Left lung (tissue), 10 donors: ENCODE results near the gene CDC25C. TPM values are rescaled to one million over a fixed set of nuclear protein-coding genes. Genes with fewer than 3 reads are reported as not detected.

Experiments used
- ATAC-seq: fragments of 200-7000 bp; cut with Tn5 transposase; one replicate; pipeline ENCODE4 v1.9.1; 2020; ENCODE audit warnings: moderate library complexity
- DNase-seq, 4 donors: peaks; one replicate each; pipeline ENCODE4 v3.0.0-alpha.2; 2013 to 2020
- H3K27ac ChIP-seq, 2 donors: fragments of 200-600 bp; sonication (generic) in 1 of 2; one replicate each; pipeline versions ENCODE4 v1.5.0 to v1.8.0; 2020 to 2021
- H3K27me3 ChIP-seq, 2 donors: fragments of 200-600 bp; sonication (generic) in 1 of 2; one replicate each; pipeline versions ENCODE4 v1.5.0 to v1.8.0; 2020 to 2021
- H3K36me3 ChIP-seq, 2 donors: fragments of 200-600 bp; sonication (generic) in 1 of 2; one replicate each; pipeline versions ENCODE4 v1.5.0 to v1.8.0; 2020 to 2021
- H3K4me1 ChIP-seq, 2 donors: fragments of 200-600 bp; one replicate each; pipeline ENCODE4 v1.8.0; 2021
- H3K4me3 ChIP-seq, 2 donors: fragments of 200-600 bp; sonication (generic) in 1 of 2; one replicate each; pipeline versions ENCODE4 v1.5.0 to v1.8.0; 2020 to 2021; ENCODE audit warnings: mild to moderate bottlenecking in 1 of 2
- H3K9me3 ChIP-seq, 2 donors: fragments of 200-600 bp; sonication (generic) in 1 of 2; one replicate each; pipeline versions ENCODE4 v1.5.0 to v1.8.0; 2020 to 2021
- intact Hi-C, 2 donors: fragments of 100-400 bp; cut with DNase I; formaldehyde crosslinking; loops; one replicate each; pipeline versions ENCODE4 v1.11.2 to v1.14.2; 2022
- polyA plus RNA-seq, 6 donors: library from polyadenylated mRNA; unstranded; fragments of 120-200 nt; gene quantifications; one replicate each; pipeline ENCODE4 v1.2.1, GENCODE V29; 2013; ENCODE audit not compliant: insufficient read length in 6 of 6
- total RNA-seq, 2 donors: library from RNA; stranded (reverse); fragmentation: NEBNext Ultra II Directional; extraction: Animal tissue kit (Norgen Biotek cat#: 25700); gene quantifications; one replicate each; pipeline ENCODE4 v1.2.1, GENCODE V29; 2021
- TF ChIP-seq, protein P1 (sequence below), 2 donors: fragments of 200-600 bp; sonication (generic) in 1 of 2; IDR thresholded peaks; one replicate each; pipeline versions ENCODE4 v1.5.0 to v1.8.0; 2021; ENCODE audit warnings: antibody characterized with exemption in 2 of 2
- donor health status: DM: no; HTN: yes; CAD: no.
- donor health status: DM: no; HTN: no; CAD: no.

The CDC25C gene
- total and polyA plus RNA-seq, 8 donors, result 0.34 to 14.6 (median 7.7) TPM

DNA sequence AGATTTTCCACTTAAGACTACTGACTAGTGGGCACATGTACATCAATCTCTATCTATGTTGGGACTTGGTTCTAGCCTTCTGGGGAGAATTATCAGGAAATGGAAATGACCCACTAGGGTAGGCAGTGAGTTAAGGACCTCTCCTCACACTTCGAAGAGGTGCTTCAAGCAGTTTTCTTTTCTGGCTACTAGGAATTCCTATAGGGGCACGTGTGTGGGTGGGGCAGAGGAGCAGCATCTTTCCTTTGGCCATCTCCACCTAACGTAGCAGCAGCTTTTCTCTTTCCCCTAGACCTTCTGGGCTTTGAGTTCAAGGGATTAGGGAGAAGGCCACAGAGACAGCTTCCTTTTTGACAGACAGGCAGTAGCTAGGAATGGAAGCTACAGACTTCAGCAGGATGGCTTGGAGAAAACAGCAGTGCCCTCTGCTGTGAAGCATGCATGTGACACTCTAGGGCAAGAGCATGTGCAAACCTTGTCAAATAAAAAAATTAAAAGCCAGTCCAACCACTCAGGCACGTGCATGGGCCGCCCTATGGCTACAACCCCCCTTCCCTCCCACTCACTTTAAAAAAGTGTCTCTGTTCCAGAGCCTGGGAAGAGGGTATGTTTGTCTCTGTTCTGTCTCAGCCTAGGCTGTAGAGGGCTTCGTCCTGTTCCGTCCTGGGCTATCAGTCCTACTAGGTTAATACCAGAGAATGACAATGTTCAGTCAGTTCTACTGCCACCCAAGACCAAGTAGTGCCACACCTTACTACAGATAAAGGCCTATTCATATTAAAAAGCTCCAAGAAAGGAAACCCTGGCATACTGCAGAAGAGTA is 48.5 kb downstream of the CDC25C start:
- DNase-seq (peak in 2 of 4 donors; percentile 29 to 67), ATAC-seq (peak; percentile 98)
- H3K36me3 ChIP-seq, result peaks cover 0 to 16% of the 10 kb centered on the region in 2 donors
- H3K27me3 ChIP-seq, result no peaks in the 10 kb centered on the region
- TF ChIP-seq, protein P1, sequence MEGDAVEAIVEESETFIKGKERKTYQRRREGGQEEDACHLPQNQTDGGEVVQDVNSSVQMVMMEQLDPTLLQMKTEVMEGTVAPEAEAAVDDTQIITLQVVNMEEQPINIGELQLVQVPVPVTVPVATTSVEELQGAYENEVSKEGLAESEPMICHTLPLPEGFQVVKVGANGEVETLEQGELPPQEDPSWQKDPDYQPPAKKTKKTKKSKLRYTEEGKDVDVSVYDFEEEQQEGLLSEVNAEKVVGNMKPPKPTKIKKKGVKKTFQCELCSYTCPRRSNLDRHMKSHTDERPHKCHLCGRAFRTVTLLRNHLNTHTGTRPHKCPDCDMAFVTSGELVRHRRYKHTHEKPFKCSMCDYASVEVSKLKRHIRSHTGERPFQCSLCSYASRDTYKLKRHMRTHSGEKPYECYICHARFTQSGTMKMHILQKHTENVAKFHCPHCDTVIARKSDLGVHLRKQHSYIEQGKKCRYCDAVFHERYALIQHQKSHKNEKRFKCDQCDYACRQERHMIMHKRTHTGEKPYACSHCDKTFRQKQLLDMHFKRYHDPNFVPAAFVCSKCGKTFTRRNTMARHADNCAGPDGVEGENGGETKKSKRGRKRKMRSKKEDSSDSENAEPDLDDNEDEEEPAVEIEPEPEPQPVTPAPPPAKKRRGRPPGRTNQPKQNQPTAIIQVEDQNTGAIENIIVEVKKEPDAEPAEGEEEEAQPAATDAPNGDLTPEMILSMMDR (IDR thresholded peaks at IDR 0.05), result no peak
- no peak overlapping the region for H3K27ac ChIP-seq
- H3K4me1 ChIP-seq, result no peaks in the 10 kb centered on the region
- no peak overlapping the region for H3K4me3 ChIP-seq
- intact Hi-C loops, result no loop called here
- H3K9me3 ChIP-seq, result no peaks in the 10 kb centered on the region

GRCh38 chr5:138280915-138281314 is 50.7 kb downstream of the CDC25C start:
- Histone ChIP-seq H3K27me3 (peaks cover 0 to 2% of the 10 kb centered on the region in 2 donors), H3K4me1 (peaks cover 0 to under 1% of the 10 kb centered on the region in 2 donors), H3K4me3 (no peak overlapping the region), H3K36me3 (peaks cover 0 to 9% of the 10 kb centered on the region in 2 donors), H3K27ac (no peak overlapping the region), H3K9me3 (no peaks in the 10 kb centered on the region)
- ATAC-seq, result no peak
- no peak for DNase-seq
- TF ChIP-seq, protein P1 (IDR thresholded peaks at IDR 0.05), result no peak
- intact Hi-C loops, result no loop called here

- H3K27ac ChIP-seq, result no peak overlapping the region
- H3K4me1 ChIP-seq, result peaks cover 8% of the 10 kb centered on the region in 2 donors
- intact Hi-C loops, result no loop called here
- ATAC-seq (peak; percentile 88), DNase-seq (no peak)
- H3K9me3 ChIP-seq, result no peaks in the 10 kb centered on the region
- no peak overlapping the region for H3K4me3 ChIP-seq
- H3K36me3 ChIP-seq, result no peaks in the 10 kb centered on the region
- peaks cover 6 to 33% of the 10 kb centered on the region in 2 donors for H3K27me3 ChIP-seq
- TF ChIP-seq, protein P1 (IDR thresholded peaks at IDR 0.05), result no peak
Observed at GRCh38 chr5:138276402-138277054, 55.1 kb downstream of the CDC25C start.

DNA sequence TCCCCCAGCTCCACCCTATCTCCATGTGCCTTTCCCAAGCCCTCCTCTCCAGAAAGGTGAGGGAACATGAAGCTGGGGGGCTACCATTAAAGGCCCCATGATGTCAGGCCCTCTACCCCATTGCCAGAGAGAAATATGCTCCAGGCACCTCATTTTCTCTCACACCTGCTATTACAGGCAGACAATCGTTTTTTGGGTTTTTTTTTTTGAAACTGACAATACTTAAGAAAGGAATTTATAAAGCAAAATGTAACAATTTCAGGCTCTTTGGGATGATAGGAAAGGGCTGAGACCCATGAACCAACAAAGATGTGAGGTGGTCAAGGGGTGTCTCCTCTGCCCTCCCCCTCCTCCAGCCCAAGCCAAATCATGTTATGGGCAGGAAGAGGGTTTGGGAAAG is 55.7 kb downstream of the CDC25C start:
- H3K4me1 ChIP-seq, result peaks cover 8% of the 10 kb centered on the region in 2 donors
- no peak overlapping the region for H3K27ac ChIP-seq
- ATAC-seq (no peak), DNase-seq (no peak)
- TF ChIP-seq, protein P1 (IDR thresholded peaks at IDR 0.05), result no peak
- intact Hi-C loops, result no loop called here
- H3K27me3 ChIP-seq, result peaks cover 6 to 33% of the 10 kb centered on the region in 2 donors
- H3K9me3 ChIP-seq, result no peaks in the 10 kb centered on the region
- H3K4me3 ChIP-seq, result no peak overlapping the region
- no peaks in the 10 kb centered on the region for H3K36me3 ChIP-seq

DNA sequence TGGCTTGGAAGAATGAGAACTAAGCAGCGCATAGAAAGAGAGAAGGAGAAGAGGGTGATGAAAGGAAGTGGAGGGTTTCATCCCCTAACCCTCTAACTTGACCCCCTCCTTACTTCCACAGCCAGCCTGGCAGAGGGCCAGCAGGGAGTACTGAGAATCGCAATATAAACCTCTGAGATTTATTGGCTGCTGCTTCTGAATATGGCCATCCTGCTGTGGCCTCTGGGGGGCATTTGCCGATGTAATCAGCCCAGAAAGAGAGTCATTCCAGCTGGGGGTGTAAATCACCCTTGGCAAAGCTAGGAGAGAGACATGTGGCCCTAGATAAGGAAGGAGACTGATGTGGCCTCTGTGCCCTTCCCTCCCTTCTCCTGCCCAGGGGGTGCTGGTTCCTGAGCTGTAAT is 56.2 kb downstream of the CDC25C start:
- peak in 1 of 4 donors; percentile 10 for DNase-seq
- no peak overlapping the region for H3K27ac ChIP-seq
- TF ChIP-seq, protein P1 (IDR thresholded peaks at IDR 0.05), result no peak
- no peaks in the 10 kb centered on the region for H3K36me3 ChIP-seq
- H3K4me1 ChIP-seq, result peaks cover 8% of the 10 kb centered on the region in 2 donors
- no peak for ATAC-seq
- no peak overlapping the region for H3K4me3 ChIP-seq
- intact Hi-C loops, result no loop called here
- H3K9me3 ChIP-seq, result no peaks in the 10 kb centered on the region
- peaks cover 6 to 33% of the 10 kb centered on the region in 2 donors for H3K27me3 ChIP-seq
